DND-41 (cell line): ENCODE results near the gene SLX4.

Experiments
- ATAC-seq: fragments of 200-7000 bp; cut with Tn5 transposase; 3 replicates; pipeline ENCODE4 v1.9.1; 2021; ENCODE audit warnings: low read depth; ENCODE audit not compliant: insufficient read depth
- DNase-seq: peaks from one replicate; pipeline ENCODE4 v3.0.0-alpha.2; 2020
- H2AFZ ChIP-seq: 2 replicates; pipeline ENCODE4 v1.6.0; 2012; ENCODE audit warnings: low read depth, low read length
- H3K27ac ChIP-seq: 2 replicates; pipeline ENCODE4 v1.5.1; 2012; ENCODE audit warnings: low read length, inconsistent platforms
- H3K27me3 ChIP-seq: fragments of 200-600 bp; sonication (generic); 2 replicates; pipeline ENCODE4 v1.6.0; 2012; ENCODE audit warnings: low read length, mild to moderate bottlenecking, inconsistent platforms; ENCODE audit not compliant: insufficient read depth, poor library complexity
- H3K36me3 ChIP-seq: 2 replicates; pipeline ENCODE4 v1.5.1; 2012; ENCODE audit warnings: low read length, inconsistent platforms; ENCODE audit not compliant: insufficient read depth
- H3K4me1 ChIP-seq: 2 replicates; pipeline ENCODE4 v1.5.1; 2012; ENCODE audit warnings: mild to moderate bottlenecking, low read length; ENCODE audit not compliant: insufficient read depth
- H3K4me2 ChIP-seq: 2 replicates; pipeline ENCODE4 v1.6.0; 2012; ENCODE audit warnings: mild to moderate bottlenecking, moderate library complexity, low read length, inconsistent platforms; ENCODE audit not compliant: insufficient read depth
- H3K4me3 ChIP-seq, 2 experiments: fragments of 200-600 bp in 1 of 2; shearing (Covaris generic) in 1 of 2; 2 replicates each; pipeline ENCODE4 v1.5.1; 2012 to 2016; ENCODE audit warnings: inconsistent platforms in 2 of 2, low read length in 2 of 2, mild to moderate bottlenecking in 2 of 2, low read depth in 1 of 2, moderate library complexity in 1 of 2
- H3K79me2 ChIP-seq: 2 replicates; pipeline ENCODE4 v1.6.0; 2012; ENCODE audit warnings: low read length, inconsistent platforms; ENCODE audit not compliant: insufficient read depth
- H3K9ac ChIP-seq: 2 replicates; pipeline ENCODE4 v1.6.0; 2012; ENCODE audit warnings: low read depth, mild to moderate bottlenecking, inconsistent platforms, low read length, moderate library complexity
- H3K9me3 ChIP-seq: 2 replicates; pipeline ENCODE4 v1.5.1; 2012; ENCODE audit warnings: low read length, moderate library complexity, mild to moderate bottlenecking, inconsistent platforms; ENCODE audit not compliant: insufficient read depth, severe bottlenecking
- H4K20me1 ChIP-seq: 2 replicates; pipeline ENCODE4 v1.6.0; 2012; ENCODE audit warnings: low read length; ENCODE audit not compliant: insufficient read depth
- EZH2 ChIP-seq: IDR thresholded peaks from 3 replicates; pipeline ENCODE4 v1.6.1; 2012; ENCODE audit warnings: borderline replicate concordance, low read depth, mild to moderate bottlenecking, moderate library complexity, low read length, inconsistent platforms; ENCODE audit not compliant: severe bottlenecking
- TF ChIP-seq, protein P1 (sequence below): IDR thresholded peaks from 2 replicates; pipeline ENCODE4 v1.5.1; 2012; ENCODE audit warnings: borderline replicate concordance, low read length, moderate library complexity, mild to moderate bottlenecking; ENCODE audit not compliant: poor library complexity, severe bottlenecking; ENCODE audit errors: extremely low read depth

Gene SLX4

GRCh38 chr16:3598236-3598635, 13.2 kb downstream of the SLX4 start:
- TF ChIP-seq EZH2 = no peak
- TF ChIP-seq, protein P1, sequence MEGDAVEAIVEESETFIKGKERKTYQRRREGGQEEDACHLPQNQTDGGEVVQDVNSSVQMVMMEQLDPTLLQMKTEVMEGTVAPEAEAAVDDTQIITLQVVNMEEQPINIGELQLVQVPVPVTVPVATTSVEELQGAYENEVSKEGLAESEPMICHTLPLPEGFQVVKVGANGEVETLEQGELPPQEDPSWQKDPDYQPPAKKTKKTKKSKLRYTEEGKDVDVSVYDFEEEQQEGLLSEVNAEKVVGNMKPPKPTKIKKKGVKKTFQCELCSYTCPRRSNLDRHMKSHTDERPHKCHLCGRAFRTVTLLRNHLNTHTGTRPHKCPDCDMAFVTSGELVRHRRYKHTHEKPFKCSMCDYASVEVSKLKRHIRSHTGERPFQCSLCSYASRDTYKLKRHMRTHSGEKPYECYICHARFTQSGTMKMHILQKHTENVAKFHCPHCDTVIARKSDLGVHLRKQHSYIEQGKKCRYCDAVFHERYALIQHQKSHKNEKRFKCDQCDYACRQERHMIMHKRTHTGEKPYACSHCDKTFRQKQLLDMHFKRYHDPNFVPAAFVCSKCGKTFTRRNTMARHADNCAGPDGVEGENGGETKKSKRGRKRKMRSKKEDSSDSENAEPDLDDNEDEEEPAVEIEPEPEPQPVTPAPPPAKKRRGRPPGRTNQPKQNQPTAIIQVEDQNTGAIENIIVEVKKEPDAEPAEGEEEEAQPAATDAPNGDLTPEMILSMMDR = no peak
- DNase-seq (no peak), ATAC-seq (no peak)

GRCh38 chr16:3597676-3598075, 13.7 kb downstream of the SLX4 start:
- DNase-seq = no peak
- H3K27ac ChIP-seq = no peak overlapping the region

More at GRCh38 chr16:3598236-3598635, 13.2 kb downstream of the SLX4 start:
- H3K4me2 ChIP-seq = no peak overlapping the region
- no peaks in the 10 kb centered on the region for H3K27me3 ChIP-seq
- H3K36me3 ChIP-seq = peaks cover 43% of the 10 kb centered on the region
- peaks cover 4% of the 10 kb centered on the region for H3K9me3 ChIP-seq
- no peak overlapping the region for H2AFZ ChIP-seq
- no peak overlapping the region for H3K9ac ChIP-seq
- no peaks in the 10 kb centered on the region for H4K20me1 ChIP-seq
- no peak overlapping the region for H3K27ac ChIP-seq
- no peaks in the 10 kb centered on the region for H3K79me2 ChIP-seq
- H3K4me1 ChIP-seq = no peaks in the 10 kb centered on the region
- no peak overlapping the region for H3K4me3 ChIP-seq

DNA sequence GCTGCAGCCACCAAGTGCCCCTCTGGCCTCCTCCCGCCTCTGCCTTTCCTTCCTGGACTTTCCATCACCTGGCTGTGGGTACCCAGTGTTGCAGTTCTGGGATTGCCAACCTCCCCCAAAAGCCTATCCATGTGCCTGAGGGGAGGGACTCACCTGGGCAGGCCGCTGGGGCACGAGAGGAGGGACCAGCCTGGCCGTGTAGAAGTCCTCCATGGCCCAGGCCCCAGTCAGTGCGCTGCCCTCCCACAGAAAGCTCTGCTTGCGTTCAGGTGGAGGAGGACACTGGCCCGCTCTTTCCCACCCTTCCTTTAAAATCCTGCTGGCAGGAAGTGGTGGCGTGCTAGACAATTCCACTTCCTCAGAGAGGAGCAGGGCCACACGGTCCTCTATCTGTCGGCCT, 14.2 kb downstream of the SLX4 start:
- H3K9me3 ChIP-seq = peaks cover 4% of the 10 kb centered on the region
- TF ChIP-seq, protein P1 = no peak
- TF ChIP-seq EZH2 = no peak
- H3K27me3 ChIP-seq = no peaks in the 10 kb centered on the region
- H3K4me2 ChIP-seq = no peak overlapping the region
- no peak overlapping the region for H3K9ac ChIP-seq
- no peak overlapping the region for H3K27ac ChIP-seq
- no peaks in the 10 kb centered on the region for H3K79me2 ChIP-seq
- H3K36me3 ChIP-seq = peaks cover 35% of the 10 kb centered on the region
- no peak overlapping the region for H3K4me3 ChIP-seq
- no peak overlapping the region for H2AFZ ChIP-seq
- DNase-seq (no peak), ATAC-seq (no peak)
- H3K4me1 ChIP-seq = no peaks in the 10 kb centered on the region
- no peaks in the 10 kb centered on the region for H4K20me1 ChIP-seq

More at GRCh38 chr16:3597676-3598075, 13.7 kb downstream of the SLX4 start:
- Histone ChIP-seq H3K36me3 (peaks cover 37% of the 10 kb centered on the region), H3K9me3 (peaks cover 4% of the 10 kb centered on the region), H4K20me1 (no peaks in the 10 kb centered on the region), H3K79me2 (no peaks in the 10 kb centered on the region), H3K4me2 (no peak overlapping the region), H3K4me1 (no peaks in the 10 kb centered on the region), H3K4me3 (no peak overlapping the region), H2AFZ (no peak overlapping the region), H3K27me3 (no peaks in the 10 kb centered on the region), H3K9ac (no peak overlapping the region)
- ATAC-seq = no peak
- TF ChIP-seq, protein P1 = no peak
- no peak for TF ChIP-seq EZH2
